GM10847 (cell line): ENCODE measurements around the gene GTPBP1.

Experiments used
- POLR2A ChIP-seq: IDR thresholded peaks from 2 replicates; pipeline ENCODE4 v1.6.1; 2011; ENCODE audit not compliant: insufficient read length; ENCODE audit errors: extremely low read depth

The GTPBP1 gene

GRCh38 chr22:38698407-38699094, 7.2 kb upstream of the GTPBP1 start:
- no peak for TF ChIP-seq POLR2A

- TF ChIP-seq POLR2A, result no peak
Observed at GRCh38 chr22:38699143-38699542, 6.6 kb upstream of the GTPBP1 start.

GRCh38 chr22:38699784-38700183, 6.0 kb upstream of the GTPBP1 start:
- no peak for TF ChIP-seq POLR2A

GRCh38 chr22:38700270-38700788, 5.4 kb upstream of the GTPBP1 start:
- TF ChIP-seq POLR2A, result no peak

- TF ChIP-seq POLR2A, result peak; percentile 79
Observed at GRCh38 chr22:38700789-38701628, 4.7 kb upstream of the GTPBP1 start, which contains the start of gene JOSD1. Gene JOSD1 (minus strand): TSS chr22:38700943. CDS start chr22:38699987, 956 bp downstream.

- no peak for TF ChIP-seq POLR2A
Observed at GRCh38 chr22:38704654-38705234, 1.0 kb upstream of the GTPBP1 start.

GRCh38 chr22:38706101-38706900, 557 bp downstream of the GTPBP1 start:
- no peak for TF ChIP-seq POLR2A

GRCh38 chr22:38706901-38707195, 1.1 kb downstream of the GTPBP1 start:
- TF ChIP-seq POLR2A, result no peak

GRCh38 chr22:38707346-38707745, 1.6 kb downstream of the GTPBP1 start:
- TF ChIP-seq POLR2A, result no peak

GRCh38 chr22:38707984-38708383, 2.2 kb downstream of the GTPBP1 start:
- no peak for TF ChIP-seq POLR2A

GRCh38 chr22:38709306-38709705, 3.6 kb downstream of the GTPBP1 start:
- TF ChIP-seq POLR2A, result no peak

- TF ChIP-seq POLR2A, result no peak
Observed at GRCh38 chr22:38710351-38710750, 4.6 kb downstream of the GTPBP1 start.

GRCh38 chr22:38710866-38711265, 5.1 kb downstream of the GTPBP1 start:
- TF ChIP-seq POLR2A, result no peak

- TF ChIP-seq POLR2A, result no peak
Observed at GRCh38 chr22:38712486-38713207, 6.9 kb downstream of the GTPBP1 start.

- TF ChIP-seq POLR2A, result no peak
Observed at GRCh38 chr22:38713921-38714320, 8.2 kb downstream of the GTPBP1 start.

- no peak for TF ChIP-seq POLR2A
Observed at GRCh38 chr22:38715176-38715764, 9.5 kb downstream of the GTPBP1 start.
